Lung (tissue), 12 donors: Measurements from ENCODE around the gene OR14K1. TPM values are rescaled to one million over a fixed set of nuclear protein-coding genes. Genes with fewer than 3 reads are reported as not detected.
"Not testable (repeated sequence)": the region's sequence is repeated elsewhere in the genome, so short reads cannot be mapped to it uniquely, and the experiment has no call there.

Source experiments
- ATAC-seq: fragments of 200-7000 bp; cut with Tn5 transposase; one replicate; pipeline ENCODE4 v1.9.1; 2020; ENCODE audit warnings: moderate number of reproducible peaks; ENCODE audit not compliant: insufficient read depth, low FRiP score
- DNase-seq, 3 donors: peaks; one replicate each; pipeline ENCODE4 v3.0.0-alpha.2; 2013 to 2017
- H3K27ac ChIP-seq, 2 donors: one replicate each; pipeline ENCODE4 v1.5.1; 2013; ENCODE audit warnings: mild to moderate bottlenecking in 2 of 2, moderate library complexity in 2 of 2, control low read depth in 1 of 2, inconsistent platforms in 1 of 2, low read depth in 1 of 2, low read length in 1 of 2
- H3K27me3 ChIP-seq, 3 donors: one replicate each; pipeline ENCODE4 v1.5.1; 2013; ENCODE audit warnings: low read length in 2 of 3; ENCODE audit not compliant: control insufficient read depth in 3 of 3, insufficient read depth in 3 of 3
- H3K36me3 ChIP-seq, 4 donors: one replicate each; pipeline ENCODE4 v1.5.1; 2013; ENCODE audit warnings: low read length in 4 of 4, mild to moderate bottlenecking in 1 of 4, moderate library complexity in 1 of 4; ENCODE audit not compliant: control insufficient read depth in 4 of 4, insufficient read depth in 4 of 4
- H3K4me1 ChIP-seq, 5 donors: one replicate each; pipeline ENCODE4 v1.5.1; 2013; ENCODE audit warnings: low read length in 5 of 5, mild to moderate bottlenecking in 2 of 5, moderate library complexity in 1 of 5; ENCODE audit not compliant: control insufficient read depth in 5 of 5, insufficient read depth in 5 of 5
- H3K4me3 ChIP-seq: one replicate; pipeline ENCODE4 v1.5.1; 2013; ENCODE audit warnings: mild to moderate bottlenecking, control low read depth, moderate library complexity
- H3K9ac ChIP-seq, 2 donors: one replicate each; pipeline ENCODE4 v1.5.1; 2013; ENCODE audit warnings: low read length in 2 of 2, control low read depth in 1 of 2; ENCODE audit not compliant: insufficient read depth in 1 of 2
- H3K9me3 ChIP-seq, 4 donors: one replicate each; pipeline ENCODE4 v1.5.1; 2013; ENCODE audit warnings: low read length in 3 of 4, mild to moderate bottlenecking in 1 of 4, moderate library complexity in 1 of 4; ENCODE audit not compliant: control insufficient read depth in 4 of 4, insufficient read depth in 3 of 4
- WGBS, 2 donors: extraction: QIAGEN DNeasy Blood & Tissue Kit; methylation state at CpG; one replicate each; pipeline ENCODE4 v1.1.7; 2013; 5-methylcytosine and 5-hydroxymethylcytosine counted together
- polyA plus RNA-seq, 2 donors: library from polyadenylated mRNA; stranded (reverse); fragments of 200-250 nt; gene quantifications; one replicate each; pipeline ENCODE4 v1.2.1, GENCODE V29; 2013
- total RNA-seq, 2 donors: library from RNA; depleted of rRNA in 1 of 2; stranded (reverse); fragments of >200 nt in 1 of 2; gene quantifications; one replicate each; pipeline ENCODE4 v1.2.1, GENCODE V29; 2014 to 2021
- TF ChIP-seq, protein P1 (sequence below): IDR thresholded peaks from 2 replicates; pipeline ENCODE4 v1.5.1; 2012; ENCODE audit warnings: mild to moderate bottlenecking; ENCODE audit errors: control extremely low read depth, extremely low read depth
- donor health status: control.
- donor health status: control.
- donor health status: Bipolar disorder and iron deficiency.
- donor health status: healthy.
- donor health status: DM: yes; HTN: yes; CAD: no.

OR14K1 gene
- total and polyA plus RNA-seq, 4 donors = not detected

DNA sequence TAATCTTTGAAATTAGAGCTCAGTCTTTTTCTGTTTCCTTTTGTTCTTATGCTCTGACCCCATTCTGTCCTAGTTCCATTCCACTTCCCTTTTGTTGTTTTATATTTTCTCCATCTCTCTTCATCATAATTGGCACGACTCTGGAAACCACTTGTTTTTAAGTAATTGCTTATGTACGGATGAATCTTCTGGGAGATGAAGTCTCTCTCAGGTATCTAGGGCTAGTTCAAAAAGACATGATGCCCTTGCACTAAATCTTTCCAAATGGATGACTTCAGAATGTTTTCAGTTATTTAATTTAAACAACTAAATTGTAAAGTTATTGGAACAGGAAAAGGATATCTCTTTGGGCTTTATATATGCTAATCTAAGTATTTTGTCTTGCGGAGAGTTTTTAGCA, 21.9 kb upstream of the OR14K1 start, which contains the start of gene OR6F1:
Gene OR6F1, minus strand, starts transcription at position 101 of the 400 bp plus-strand sequence. CDS start 3,891 bp downstream, outside the sequence.
- ATAC-seq (no peak), DNase-seq (no peak)
- Histone ChIP-seq H3K9ac (no peak within 1 kb of the TSS), H3K27me3 (no peaks in the 10 kb centered on the region), H3K27ac (no peak within 1 kb of the TSS), H3K36me3 (no peaks in the 10 kb centered on the region), H3K9me3 (peaks cover 0 to 6% (median 0%) of the 10 kb centered on the region in 4 donors), H3K4me3 (no peak within 1 kb of the TSS), H3K4me1 (no peaks in the 10 kb centered on the region)
- WGBS, 2 donors = 80 to 95% methylated on average over 3 of the region's 3 CpGs
- TF ChIP-seq, protein P1, sequence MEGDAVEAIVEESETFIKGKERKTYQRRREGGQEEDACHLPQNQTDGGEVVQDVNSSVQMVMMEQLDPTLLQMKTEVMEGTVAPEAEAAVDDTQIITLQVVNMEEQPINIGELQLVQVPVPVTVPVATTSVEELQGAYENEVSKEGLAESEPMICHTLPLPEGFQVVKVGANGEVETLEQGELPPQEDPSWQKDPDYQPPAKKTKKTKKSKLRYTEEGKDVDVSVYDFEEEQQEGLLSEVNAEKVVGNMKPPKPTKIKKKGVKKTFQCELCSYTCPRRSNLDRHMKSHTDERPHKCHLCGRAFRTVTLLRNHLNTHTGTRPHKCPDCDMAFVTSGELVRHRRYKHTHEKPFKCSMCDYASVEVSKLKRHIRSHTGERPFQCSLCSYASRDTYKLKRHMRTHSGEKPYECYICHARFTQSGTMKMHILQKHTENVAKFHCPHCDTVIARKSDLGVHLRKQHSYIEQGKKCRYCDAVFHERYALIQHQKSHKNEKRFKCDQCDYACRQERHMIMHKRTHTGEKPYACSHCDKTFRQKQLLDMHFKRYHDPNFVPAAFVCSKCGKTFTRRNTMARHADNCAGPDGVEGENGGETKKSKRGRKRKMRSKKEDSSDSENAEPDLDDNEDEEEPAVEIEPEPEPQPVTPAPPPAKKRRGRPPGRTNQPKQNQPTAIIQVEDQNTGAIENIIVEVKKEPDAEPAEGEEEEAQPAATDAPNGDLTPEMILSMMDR = no peak

DNA sequence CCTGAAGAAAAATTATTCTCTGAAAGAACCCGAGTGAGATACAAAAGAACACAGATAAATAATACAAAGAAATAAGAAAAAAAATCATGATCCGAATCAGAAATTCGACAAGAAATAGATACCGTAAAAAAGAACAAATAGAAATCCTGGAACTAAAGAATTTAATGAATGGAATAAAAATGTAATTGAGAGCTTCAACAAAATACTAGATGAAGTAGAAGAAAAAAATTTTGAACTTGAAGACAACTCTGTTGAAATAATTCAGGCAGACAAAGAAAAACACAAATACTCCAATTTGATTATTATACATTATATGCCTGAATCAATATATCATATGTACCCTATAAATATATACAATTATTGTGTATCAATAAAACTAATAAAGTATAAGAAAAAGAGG, 17.2 kb upstream of the OR14K1 start:
- Histone ChIP-seq H3K9me3 (peaks cover 0 to 4% (median 1%) of the 10 kb centered on the region in 4 donors), H3K4me1 (no peaks in the 10 kb centered on the region), H3K27me3 (no peaks in the 10 kb centered on the region), H3K9ac (no peak overlapping the region), H3K36me3 (no peaks in the 10 kb centered on the region), H3K4me3 (no peak overlapping the region), H3K27ac (no peak overlapping the region)
- 91 to 94% methylated on average over 4 of the region's 4 CpGs for WGBS, 2 donors
- DNase-seq = no peak
- ATAC-seq = no peak
- TF ChIP-seq, protein P1 = no peak

DNA sequence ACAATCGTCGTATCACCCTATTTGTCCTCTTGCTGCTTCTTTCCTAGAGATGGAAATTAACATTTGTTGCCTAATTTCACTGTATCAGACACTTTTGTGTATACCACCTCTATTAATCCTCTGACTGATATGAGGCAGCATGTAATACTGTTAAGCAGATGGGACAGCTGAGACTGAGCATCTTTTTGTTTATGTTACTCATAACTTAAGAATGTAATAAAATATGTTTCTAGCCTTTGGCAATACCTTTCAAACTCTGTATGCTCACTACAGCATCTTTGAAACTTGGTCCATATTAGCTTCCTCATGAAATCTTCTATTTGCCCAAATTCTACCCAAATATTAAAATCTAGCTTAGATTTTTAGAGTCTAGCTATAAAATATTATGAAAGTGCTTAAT, 2.3 kb downstream of the OR14K1 start:
- Histone ChIP-seq H3K9me3 (peaks cover 0 to 2% (median 0%) of the 10 kb centered on the region in 4 donors), H3K27ac (no peak overlapping the region), H3K27me3 (no peaks in the 10 kb centered on the region), H3K36me3 (no peaks in the 10 kb centered on the region), H3K4me1 (no peaks in the 10 kb centered on the region), H3K4me3 (no peak overlapping the region), H3K9ac (no peak overlapping the region)
- TF ChIP-seq, protein P1 = no peak
- DNase-seq (no peak), ATAC-seq (no peak)
- 93% methylated on average over 2 of the region's 2 CpGs for WGBS, 2 donors

DNA sequence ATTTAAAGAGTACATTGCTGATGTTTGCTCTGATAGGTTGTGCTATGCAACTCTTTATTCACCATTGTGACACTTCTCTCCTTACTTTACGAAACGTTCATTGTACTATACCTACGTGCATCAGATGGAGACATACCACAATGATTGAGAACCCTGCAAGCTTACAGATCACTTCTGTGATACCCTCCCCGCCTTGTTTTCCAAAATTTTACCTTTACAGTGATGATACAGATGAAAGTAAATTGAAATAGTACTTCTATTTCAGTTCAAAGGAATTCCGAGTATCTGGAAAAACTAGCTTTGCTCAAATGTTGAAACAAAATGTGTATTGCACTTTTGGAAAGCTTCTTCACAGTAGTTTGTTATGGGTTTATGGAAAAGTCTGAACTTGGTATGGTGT, 3.3 kb downstream of the OR14K1 start:
- ATAC-seq = no peak
- Histone ChIP-seq H3K9me3 (peaks cover 0 to 2% (median 0%) of the 10 kb centered on the region in 4 donors), H3K27me3 (no peaks in the 10 kb centered on the region), H3K36me3 (no peaks in the 10 kb centered on the region), H3K27ac (no peak overlapping the region), H3K4me1 (no peaks in the 10 kb centered on the region), H3K9ac (no peak overlapping the region), H3K4me3 (no peak overlapping the region)
- 77 to 94% methylated on average over 5 of the region's 5 CpGs for WGBS, 2 donors
- DNase-seq = no peak
- TF ChIP-seq, protein P1 = no peak

DNA sequence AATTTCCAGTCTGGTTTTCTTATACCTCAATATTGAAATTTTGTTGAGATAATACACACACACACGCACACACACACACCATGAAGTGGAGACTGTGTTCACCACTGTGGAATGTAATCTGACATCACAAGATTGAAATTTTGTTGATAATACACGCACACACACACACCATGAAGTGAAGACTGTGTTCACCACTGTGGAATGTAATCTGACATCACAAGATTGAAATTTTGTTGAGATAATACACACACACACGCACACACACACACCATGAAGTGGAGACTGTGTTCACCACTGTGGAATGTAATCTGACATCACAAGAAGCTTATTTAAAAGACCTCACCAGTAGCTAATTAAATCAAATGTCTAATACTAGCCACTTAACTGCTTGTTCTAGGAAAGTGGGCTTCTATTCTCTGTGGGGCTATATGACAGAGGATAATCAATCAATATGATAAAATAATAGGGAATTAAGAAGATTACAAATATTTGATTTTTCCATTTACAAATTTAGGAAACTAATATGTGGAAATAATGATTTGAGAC, 3.9 kb downstream of the OR14K1 start:
- H3K9ac ChIP-seq, H3K27me3 ChIP-seq, ATAC-seq, H3K4me3 ChIP-seq, DNase-seq, H3K4me1 ChIP-seq, H3K36me3 ChIP-seq, H3K27ac ChIP-seq, H3K9me3 ChIP-seq: not testable (repeated sequence)
- WGBS, 2 donors = 67 to 85% methylated on average over 3 of the region's 3 CpGs
